Hepatic stellate cell (primary cell): ENCODE data around the gene ARHGAP6.
"Not testable (repeated sequence)": the region's sequence is repeated elsewhere in the genome, so short reads cannot be mapped to it uniquely, and the experiment has no call there.

Experiments
- DNase-seq: peaks from one replicate; pipeline ENCODE4 v3.0.0; 2011; ENCODE audit warnings: low spot score

Gene ARHGAP6

DNA sequence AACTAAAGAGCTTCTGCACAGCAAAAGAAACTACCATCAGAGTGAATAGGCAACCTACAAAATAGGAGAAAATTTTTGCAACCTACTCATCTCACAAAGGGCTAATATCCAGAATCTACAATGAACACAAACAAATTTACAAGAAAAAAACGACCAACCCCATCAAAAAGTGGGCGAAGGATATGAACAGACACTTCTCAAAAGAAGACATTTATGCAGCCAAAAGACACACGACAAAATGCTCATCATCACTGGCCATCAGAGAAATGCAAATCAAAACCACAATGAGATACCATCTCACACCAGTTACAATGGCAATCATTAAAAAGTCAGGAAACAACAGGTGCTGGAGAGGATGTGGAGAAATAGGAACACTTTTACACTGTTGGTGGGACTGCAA lies 304.1 kb downstream of the ARHGAP6 start:
- DNase-seq: not testable (repeated sequence)

DNA sequence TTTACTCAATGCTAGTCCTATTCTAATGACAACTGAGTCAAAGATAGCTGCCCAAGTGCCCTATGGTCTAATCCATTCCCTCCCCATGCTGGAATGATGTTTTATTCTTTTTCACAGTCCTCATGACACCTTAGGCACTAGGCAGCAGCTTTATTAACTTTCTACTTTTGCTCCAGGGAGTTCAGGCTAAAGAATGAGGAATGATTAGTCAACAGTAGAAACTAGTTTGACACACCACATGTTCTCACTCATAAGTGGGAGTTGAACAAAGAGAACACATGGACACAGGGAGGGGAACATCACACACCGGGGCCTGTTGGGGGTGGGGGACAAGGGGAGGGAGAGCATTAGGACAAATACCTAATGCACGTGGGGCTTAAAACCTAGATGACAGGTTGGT lies 309.8 kb downstream of the ARHGAP6 start:
- DNase-seq: not testable (repeated sequence)

DNA sequence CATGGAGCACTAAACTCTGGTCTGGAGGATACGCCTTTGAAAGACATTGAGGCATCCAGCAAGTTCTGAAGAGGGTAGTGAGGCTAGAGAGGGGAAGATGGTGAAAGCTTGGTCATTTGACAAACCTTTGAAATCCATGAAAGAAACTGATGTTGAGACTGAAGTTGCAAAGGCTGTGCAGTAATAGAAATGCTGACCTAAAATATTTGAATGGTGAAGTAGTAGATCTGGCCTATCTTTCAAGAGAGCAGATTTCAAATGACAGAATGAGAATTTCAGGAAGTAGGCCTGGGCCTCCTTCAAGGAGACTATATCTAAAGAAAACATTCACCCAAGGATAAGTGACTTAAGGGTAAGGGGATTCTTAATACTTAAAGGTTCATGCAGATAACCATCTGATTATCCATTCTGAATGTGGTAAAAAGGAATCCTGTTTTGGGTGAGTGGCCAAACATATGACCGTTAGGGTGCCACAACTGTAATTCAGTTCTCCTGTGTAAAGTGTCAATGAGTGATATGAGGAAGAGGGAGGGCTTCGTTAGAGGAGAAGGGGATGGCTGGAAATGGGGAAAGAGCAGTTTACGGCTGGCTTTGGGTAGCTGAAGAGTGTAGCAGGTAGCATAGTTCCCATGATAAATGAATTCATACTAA lies 310.3 kb downstream of the ARHGAP6 start:
- no peak for DNase-seq

DNA sequence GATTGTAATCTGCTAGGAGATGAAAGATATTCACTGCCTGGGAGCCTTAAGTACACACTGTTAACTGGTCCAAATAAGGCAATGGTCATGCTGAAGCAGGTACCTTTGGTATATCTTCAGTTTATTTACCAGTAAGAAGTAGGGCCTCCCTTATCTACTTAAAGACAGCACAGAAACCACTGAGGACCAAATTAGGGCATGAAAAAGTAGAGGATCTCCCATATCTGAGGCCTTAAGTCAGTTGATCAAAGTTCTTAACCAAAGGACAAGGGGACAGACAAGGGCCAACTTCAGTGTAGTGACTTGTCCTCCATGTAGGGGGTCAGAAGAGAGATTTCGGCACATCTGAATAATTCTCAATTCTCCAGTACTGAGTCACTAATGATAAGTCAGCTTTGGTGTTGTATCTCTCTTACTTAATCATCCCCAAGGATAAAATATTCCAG lies 313.4 kb downstream of the ARHGAP6 start:
- DNase-seq: no peak

DNA sequence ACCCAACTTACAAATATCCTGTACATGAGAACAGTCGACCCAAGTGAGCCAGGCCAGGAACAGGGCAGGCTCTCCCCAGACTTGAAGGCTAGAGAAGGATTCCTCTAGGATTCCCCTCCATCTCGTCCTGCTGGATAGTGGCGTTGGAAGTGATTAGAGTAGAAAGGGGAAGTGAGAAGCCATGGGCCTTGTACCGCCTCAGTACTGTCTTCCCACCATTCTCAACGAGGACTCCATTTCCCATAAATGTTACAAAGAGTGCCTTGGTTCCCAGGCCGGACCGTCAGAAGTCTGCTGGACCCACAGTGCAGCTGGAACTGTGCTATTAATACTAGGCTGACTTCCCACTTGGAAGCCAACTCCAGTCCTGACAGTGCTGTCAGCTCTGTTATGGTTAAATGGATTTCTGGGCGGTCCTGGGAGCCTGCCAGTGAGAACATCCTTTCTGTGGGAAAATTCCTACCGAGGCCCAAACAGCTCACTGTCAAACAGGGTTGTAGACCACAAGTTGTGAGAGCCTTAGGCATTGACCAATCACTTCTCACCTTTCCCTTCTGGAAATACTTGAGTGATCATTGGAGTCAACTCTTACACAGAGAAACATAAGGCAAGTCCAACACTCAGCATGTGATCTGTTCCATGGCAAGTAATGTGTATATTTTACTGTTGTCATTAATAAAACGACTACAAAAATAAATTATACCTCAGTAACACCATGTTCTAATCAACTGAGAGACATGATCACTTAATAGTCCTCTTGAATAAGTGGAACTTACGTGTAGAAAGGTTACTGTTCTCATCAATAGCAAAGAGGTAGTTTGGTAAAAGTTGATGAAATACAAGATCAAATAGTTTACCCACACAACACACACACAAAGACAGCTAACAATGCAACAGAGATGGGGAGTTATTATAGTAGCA lies 314.1 kb downstream of the ARHGAP6 start:
- peak; percentile 9 for DNase-seq

DNA sequence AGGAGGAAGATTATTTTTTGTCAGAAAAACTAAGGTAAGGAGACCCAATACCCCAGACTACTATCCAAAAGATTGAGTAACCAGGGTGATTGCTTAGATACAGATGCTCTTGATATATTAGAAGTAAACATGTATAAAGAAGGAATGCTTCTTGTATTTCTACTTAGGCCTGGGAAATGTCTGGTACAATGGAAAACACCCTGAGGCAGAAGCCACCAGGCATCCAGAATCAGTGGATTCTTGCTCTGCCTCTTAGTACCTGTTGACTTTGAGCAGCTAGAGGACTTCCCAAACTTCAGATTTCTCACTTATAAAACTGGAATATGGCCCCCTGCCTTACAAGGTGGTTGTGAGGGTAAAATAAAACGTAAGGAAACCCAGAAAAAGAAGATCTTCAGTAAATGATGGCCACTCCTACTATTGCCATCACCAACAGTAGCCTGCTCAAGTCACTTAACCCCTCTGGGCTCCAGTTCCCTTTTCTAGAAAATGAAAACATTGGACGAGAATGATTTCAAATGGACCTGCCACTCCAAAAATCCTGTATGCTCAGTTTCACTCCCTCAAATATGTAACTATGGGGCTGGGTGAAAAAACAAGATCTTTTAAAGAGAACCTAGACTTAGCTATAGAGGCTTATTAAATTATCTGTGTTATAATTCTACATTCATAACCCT lies 315.9 kb downstream of the ARHGAP6 start:
- DNase-seq: no peak

DNA sequence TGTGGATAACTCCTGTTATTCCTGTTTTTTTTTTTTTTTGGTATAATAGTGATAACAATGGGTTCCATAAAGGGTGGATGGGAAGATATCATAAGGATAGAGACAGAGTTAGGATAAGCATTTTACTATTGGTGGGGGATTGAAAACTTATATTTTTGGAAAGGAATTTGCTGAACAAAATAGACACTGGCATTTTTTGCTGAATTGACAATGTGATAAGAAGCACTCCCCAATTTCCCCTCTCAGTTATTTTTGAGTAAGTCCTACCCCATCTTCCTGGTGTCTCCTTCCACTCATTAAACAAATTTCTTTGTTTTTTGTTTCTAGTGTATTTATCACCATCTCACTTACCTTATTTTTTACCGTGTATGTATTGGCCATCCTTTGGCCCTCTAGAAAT lies 316.7 kb downstream of the ARHGAP6 start:
- no peak for DNase-seq

DNA sequence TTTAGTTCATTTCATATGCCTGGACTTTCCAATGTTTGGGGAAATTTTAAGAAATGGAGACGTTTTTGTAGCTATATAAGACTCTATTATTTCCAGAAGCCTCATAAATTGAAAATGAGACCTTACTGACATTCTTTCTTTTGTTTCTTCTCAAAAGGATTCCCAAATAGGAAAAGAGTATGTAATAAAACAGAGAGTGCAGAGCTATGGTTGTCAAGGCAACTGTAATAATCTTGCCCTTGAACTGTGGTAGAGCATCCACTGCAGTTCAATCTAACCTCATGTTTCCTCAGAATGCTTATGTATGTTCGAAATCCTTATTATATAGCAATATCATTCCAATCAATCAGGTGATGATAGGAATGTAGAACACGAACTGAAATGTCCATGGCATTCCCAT lies 318.4 kb downstream of the ARHGAP6 start:
- no peak for DNase-seq

DNA sequence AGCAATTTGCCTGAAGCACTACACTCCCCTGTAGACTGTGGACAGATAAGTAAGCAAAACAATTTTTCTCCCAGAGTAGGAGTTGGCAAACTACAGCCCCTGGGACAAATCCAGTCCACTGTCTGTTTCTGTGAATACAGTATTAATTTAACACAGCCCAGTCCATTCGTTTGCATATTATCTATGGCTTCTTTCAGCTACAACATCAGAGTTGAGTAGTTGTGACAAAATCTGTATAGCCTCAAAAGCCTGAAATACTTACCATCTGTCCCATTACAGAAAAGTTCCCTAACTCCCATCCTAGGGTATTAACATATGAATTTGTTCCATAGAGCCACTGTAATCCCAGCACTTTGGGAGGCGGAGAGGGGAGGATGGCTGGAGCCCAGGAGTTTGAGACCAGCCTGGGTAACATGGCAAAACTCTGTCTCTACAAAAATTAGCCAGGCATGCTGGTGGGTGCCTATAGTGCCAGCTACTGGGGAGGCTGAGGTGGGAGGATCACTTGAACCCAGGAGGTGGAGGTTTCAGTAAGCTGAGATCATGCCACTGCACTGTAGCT lies 319.5 kb downstream of the ARHGAP6 start:
- DNase-seq: no peak

DNA sequence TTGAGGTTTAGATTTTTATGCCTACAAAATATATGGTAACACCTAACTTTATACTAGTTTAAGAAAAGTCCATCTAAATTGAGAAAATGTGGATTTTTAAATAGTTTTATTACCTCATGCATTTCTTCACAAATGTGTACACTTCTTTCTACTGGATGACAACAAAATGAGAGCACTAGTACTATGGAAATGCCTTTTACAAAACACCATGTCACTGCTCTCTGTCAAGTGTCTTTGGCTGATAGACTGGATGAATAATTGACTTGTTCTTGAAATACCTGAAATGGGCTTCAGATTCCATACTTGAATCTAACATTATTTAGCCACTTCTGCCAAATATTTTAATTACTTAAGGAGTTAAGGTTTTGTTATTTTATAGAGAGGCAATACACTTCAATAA lies 323.0 kb downstream of the ARHGAP6 start:
- no peak for DNase-seq

DNA sequence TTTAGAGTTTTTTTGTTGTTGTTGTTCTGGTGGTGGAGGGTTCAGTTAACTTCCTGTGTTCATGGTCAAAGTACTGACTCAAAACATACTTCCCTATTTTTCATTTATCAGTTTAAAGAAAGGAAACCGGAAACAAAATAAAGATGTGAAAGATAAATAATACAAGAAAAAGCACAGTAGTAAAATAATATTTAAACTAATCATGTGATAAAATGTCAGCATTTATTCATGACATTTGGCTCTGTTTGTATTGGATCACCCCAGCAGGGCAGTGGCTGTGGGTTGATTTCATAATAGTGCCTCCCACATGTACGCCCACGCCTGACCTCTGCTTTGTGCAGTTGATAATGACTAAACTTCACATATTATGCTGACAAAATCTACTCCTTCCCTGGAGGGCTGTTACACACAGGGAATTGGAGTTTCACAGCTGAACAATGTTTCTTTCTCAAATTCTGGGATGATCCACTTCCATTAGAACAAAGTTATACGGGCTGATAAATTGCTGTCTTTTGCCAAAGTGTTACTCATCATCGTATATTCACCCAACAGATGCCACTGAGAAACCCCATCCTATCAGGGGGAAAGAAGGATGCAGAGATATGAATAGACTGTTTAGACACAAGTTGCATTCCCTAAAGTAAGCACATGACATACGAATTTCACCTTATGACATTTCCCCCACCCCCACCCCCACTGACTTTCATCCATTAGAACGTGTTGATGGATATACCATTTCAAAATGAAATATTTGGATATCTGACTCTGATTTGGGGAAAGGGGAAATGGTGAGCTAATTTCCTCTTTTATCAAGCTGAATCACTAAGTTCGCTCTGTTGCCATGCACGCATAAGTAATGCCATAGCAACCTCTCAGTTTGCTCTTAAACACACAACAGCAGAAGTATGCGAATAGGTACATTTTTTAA lies 324.2 kb downstream of the ARHGAP6 start:
- peak; percentile 29 for DNase-seq

DNA sequence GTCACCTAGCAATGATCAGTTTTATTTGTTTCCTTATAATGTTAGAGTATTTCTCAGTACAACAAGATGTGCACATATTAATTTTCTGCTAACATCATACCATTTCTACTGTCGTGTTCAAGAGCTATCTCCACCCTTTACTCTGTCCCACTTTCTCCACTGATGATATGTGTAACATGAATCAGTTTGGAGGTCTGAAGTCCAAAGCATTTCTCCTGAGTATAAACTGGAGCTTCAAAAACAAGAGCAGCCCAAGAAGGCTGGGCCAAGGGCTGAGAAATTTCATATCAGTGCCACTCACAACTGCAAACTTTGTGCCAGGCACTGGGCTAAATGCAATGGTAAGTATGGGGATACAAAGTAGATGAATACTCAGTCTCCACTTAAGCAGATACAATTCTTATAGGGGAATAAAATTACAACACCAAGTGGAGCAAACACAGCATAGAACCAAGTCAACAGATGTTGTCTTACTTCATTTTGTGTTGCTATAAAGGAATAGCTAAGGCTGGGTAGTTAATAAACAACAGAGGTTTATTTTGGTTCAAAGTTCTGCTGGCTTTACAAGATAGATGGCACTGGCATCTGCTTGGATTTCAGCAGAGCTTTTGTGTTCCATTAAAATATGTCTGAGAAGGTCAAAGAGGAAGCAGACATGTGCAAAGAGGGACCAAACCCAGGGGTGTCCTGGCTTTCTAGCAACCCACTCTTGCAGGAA lies 328.3 kb downstream of the ARHGAP6 start:
- no peak for DNase-seq

DNA sequence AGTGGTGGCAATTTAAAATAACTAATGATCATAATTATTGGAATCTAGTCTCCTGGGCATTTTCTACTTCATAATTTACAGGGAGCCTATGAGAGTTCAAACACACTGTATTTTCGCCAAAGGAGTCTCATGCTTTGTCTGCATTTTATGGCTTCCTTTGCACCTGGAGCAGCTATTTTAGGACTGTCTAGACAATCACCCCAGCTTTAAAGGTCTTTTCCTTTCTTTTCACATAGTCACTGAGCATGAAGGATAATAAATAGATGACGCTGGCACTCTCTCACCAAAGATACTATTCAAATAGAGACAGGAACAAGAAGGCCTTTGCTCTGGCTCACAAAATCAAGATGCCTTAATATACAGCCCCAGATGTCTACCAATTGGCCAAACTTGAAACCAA lies 329.5 kb downstream of the ARHGAP6 start:
- DNase-seq: no peak

DNA sequence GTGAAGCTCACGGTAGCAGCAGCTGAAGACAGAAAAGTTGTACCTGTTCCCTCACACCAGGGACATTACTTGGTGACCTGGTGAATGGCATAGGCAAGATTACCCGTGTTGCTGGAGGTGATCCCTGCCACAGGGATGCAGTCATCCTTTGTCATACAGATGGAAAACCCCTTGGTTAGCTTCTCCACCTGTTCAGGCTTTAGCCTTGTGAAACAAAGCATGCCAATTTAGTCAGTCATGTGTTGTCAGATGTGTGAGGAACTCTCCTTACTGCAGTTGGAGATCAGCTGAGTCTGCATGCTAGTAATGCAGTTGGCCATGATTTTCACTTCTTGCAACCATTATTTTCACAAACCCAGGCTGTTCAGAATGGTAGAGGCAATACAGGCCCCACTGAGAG lies 331.6 kb downstream of the ARHGAP6 start:
- DNase-seq: no peak

DNA sequence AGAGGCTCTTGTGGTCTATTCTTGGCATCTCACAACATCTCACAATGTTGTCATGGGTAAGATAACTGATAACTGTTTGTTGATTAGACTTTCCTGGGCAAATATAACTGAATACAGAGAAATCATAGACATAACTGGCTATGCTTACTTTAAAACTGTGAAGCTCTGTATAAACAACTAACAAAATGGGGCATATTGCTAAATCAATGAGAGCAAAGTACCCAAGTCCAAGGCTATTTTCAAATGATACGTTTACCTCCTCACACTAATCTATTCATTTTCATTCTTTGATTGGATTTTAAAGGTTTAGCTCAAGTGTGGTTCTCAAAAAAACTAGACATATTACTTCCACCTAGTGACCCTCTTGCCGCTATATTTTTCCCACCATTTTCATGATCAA lies 333.9 kb downstream of the ARHGAP6 start:
- no peak for DNase-seq

DNA sequence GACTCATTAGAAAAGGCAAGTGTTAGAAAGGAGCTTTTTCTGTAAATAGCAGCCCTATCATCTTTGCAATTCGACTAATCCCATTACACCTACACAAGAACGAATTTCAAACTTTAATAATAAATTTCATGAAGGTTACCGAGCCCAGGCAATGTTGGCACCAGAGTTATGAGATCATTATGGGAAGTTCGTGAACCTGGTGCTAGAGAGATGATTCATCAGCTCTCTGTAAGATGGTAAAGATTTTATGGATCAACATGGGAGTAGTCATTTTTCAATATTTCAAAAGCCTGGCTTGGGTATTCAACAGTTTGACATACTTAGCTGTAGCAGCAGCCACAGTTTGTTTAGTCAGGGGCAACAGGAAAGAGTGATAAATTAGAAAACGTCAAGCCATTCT lies 336.7 kb downstream of the ARHGAP6 start:
- DNase-seq: no peak

DNA sequence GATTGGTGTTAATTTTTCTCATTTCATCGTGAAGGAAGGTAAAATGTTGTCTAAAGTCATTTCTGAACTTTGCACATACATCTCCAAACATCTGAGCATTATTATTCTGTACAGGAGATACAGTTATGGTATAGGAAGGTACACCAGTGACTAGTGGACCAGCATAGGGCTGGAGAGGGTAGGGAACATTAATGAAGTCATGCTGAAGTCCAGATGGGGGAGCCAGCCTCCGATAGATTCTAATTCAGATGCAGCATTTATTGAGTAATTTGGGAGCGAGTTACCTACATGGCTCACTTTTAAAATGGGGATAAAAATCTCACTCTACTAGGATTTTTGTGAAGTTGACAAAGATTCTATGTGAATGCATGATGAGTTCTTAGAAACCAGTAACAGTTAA lies 337.6 kb downstream of the ARHGAP6 start:
- DNase-seq: no peak

DNA sequence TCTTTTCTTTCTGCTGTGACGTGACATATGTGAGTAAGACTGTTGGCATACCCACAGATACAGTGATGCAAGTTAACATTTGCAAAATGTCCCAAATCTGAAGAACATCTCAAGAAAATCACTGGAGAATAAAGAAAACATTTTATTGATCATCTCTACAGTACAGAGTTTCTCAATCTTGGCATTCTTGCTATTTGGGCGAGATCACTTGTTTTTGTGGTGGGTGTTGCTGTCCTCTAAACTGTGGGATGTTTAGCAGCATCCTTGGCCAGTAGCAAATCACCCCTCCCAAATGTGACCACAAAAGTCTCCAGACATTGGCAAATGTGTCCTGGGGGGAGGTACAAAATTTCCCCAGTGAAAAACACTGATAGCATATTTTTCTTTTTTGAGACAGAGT lies 343.7 kb downstream of the ARHGAP6 start:
- no peak for DNase-seq

DNA sequence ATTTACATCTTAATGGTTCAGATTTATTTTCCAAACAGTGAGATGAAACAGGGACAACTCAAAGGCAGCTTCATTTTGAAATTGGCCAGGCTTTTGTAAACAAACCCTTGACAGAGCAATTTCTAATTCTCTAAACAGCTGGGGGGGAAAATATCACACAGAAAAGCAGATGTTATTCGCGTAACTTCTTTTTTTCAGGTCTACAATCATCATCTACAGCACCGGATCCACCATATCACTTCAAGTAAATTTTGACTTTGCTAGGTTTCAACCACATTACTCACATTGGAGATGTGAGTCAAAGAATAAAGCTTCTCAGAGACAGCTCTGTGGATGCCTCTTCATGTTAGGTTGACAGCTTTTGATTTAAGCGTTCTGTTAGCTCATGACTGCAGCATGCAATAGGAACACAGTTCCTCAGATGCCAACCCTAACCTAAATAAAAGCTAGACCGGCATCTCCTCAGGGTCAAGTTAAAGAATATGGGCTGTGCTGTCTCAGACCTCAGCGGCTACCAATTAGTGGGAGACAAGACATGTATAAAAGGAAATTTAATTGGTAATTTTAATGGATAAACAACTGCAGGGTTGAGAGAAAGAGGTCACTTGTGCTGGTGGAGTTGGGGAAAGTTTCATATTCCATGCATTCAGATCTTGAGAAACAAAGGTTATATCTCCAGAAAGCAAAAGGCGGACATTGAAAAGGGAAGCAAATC lies 345.8 kb downstream of the ARHGAP6 start:
- DNase-seq: no peak

DNA sequence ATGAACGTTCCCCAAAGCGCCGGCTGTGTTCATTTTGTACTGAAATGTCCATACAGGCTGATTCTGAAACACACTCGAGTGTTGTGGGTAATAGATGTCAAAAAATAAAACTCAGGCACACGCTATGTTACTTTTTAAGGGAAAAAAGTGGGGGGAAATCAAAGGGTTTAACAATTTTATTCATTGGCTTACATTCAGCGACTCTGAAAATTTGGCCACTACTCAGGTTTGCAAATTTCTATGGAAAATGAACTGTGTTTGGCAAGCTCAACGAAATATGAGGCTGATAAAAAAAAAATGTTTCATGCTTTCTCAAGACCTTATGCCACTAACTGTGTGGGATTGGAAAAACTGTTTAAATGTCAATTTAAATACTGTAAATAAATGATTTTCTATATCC lies 354.0 kb downstream of the ARHGAP6 start:
- DNase-seq: no peak
